GM12878 (cell line): Measurements from ENCODE around the gene RPL26.

ENCODE experiments used
- CTCF ChIP-seq, 3 experiments: IDR thresholded peaks in 2 of 3; conservative IDR thresholded peaks in 1 of 3; 2 replicates each; pipeline ENCODE4 v1.5.1; 2011; ENCODE audit warnings: low read depth in 3 of 3, low read length in 3 of 3, mild to moderate bottlenecking in 3 of 3, control low read depth in 2 of 3, moderate library complexity in 2 of 3, inconsistent platforms in 1 of 3, mixed read lengths in 1 of 3; ENCODE audit not compliant: control insufficient read depth in 2 of 3, insufficient read depth in 1 of 3; ENCODE audit errors: extremely low read depth in 1 of 3
- NR2C2 ChIP-seq: IDR thresholded peaks from 2 replicates; pipeline ENCODE4 v1.6.1; 2011; ENCODE audit warnings: borderline replicate concordance, low read depth; ENCODE audit not compliant: control insufficient read depth, insufficient read length
- TARDBP ChIP-seq: IDR thresholded peaks from 2 replicates; pipeline ENCODE4 v1.6.1; 2016; ENCODE audit warnings: borderline replicate concordance
- TF ChIP-seq, protein P1 (sequence below): fragments of 450-650 bp; IDR thresholded peaks from 2 replicates; pipeline ENCODE4 v1.6.1; 2016; ENCODE audit warnings: mild to moderate bottlenecking

GRCh38 chr17:8368193-8368592, 14.8 kb downstream of the RPL26 start:
- TF ChIP-seq TARDBP, result no peak
- TF ChIP-seq CTCF (IDR thresholded peaks at IDR 0.05 in 2 of 3, conservative IDR thresholded peaks at IDR 0.05 in 1 of 3; ENCODE audit: control insufficient read depth in 2 of 3, extremely low read depth in 1 of 3, insufficient read depth in 1 of 3, low read depth in 3 of 3, low read length in 3 of 3), result no peak
- TF ChIP-seq, protein P1, sequence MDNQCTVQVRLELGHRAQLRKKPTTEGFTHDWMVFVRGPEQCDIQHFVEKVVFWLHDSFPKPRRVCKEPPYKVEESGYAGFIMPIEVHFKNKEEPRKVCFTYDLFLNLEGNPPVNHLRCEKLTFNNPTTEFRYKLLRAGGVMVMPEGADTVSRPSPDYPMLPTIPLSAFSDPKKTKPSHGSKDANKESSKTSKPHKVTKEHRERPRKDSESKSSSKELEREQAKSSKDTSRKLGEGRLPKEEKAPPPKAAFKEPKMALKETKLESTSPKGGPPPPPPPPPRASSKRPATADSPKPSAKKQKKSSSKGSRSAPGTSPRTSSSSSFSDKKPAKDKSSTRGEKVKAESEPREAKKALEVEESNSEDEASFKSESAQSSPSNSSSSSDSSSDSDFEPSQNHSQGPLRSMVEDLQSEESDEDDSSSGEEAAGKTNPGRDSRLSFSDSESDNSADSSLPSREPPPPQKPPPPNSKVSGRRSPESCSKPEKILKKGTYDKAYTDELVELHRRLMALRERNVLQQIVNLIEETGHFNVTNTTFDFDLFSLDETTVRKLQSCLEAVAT, result no peak
- no peak for TF ChIP-seq NR2C2
